Prostate gland (tissue), 2 donors: ENCODE results near the gene CYP2C18.

Source experiments
- CTCF ChIP-seq, 4 experiments: fragments of 200-600 bp in 2 of 4; fragments of 450-650 bp in 2 of 4; sonication (generic) in 2 of 4; IDR thresholded peaks; 1 replicate in 3 of 4; 2 replicates in 1 of 4; pipeline ENCODE4 v1.5.1; 2016 to 2019; ENCODE audit warnings: antibody characterized with exemption in 4 of 4, mild to moderate bottlenecking in 2 of 4, moderate library complexity in 2 of 4
- POLR2AphosphoS5 ChIP-seq: sonication (generic); formaldehyde crosslinking; IDR thresholded peaks from one replicate; pipeline ENCODE4 v1.6.1; 2017; ENCODE audit warnings: antibody characterized with exemption

GRCh38 chr10:94677691-94678090 lies 5.8 kb upstream of the CYP2C18 start:
- TF ChIP-seq CTCF (IDR thresholded peaks at IDR 0.05) (no peak), POLR2AphosphoS5 (no peak)
